22Rv1 (cell line): Measurements from ENCODE around the gene KCNQ1.

Source experiments
- H3K27ac ChIP-seq: fragments of 450-650 bp; 2 replicates; pipeline ENCODE4 v1.5.1; 2017
- ZFX ChIP-seq: fragments of 450-650 bp; IDR thresholded peaks from 2 replicates; pipeline ENCODE4 v1.6.1; 2017; ENCODE audit warnings: antibody characterized with exemption, borderline replicate concordance
- TF ChIP-seq, protein P1 (sequence below): fragments of 450-650 bp; IDR thresholded peaks from 2 replicates; pipeline ENCODE4 v1.5.1; 2017; ENCODE audit warnings: mild to moderate bottlenecking

KCNQ1 gene

GRCh38 chr11:2805388-2806056 lies 360.7 kb downstream of the KCNQ1 start:
- no peak for TF ChIP-seq ZFX
- TF ChIP-seq, protein P1, sequence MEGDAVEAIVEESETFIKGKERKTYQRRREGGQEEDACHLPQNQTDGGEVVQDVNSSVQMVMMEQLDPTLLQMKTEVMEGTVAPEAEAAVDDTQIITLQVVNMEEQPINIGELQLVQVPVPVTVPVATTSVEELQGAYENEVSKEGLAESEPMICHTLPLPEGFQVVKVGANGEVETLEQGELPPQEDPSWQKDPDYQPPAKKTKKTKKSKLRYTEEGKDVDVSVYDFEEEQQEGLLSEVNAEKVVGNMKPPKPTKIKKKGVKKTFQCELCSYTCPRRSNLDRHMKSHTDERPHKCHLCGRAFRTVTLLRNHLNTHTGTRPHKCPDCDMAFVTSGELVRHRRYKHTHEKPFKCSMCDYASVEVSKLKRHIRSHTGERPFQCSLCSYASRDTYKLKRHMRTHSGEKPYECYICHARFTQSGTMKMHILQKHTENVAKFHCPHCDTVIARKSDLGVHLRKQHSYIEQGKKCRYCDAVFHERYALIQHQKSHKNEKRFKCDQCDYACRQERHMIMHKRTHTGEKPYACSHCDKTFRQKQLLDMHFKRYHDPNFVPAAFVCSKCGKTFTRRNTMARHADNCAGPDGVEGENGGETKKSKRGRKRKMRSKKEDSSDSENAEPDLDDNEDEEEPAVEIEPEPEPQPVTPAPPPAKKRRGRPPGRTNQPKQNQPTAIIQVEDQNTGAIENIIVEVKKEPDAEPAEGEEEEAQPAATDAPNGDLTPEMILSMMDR, result no peak
- no peak overlapping the region for H3K27ac ChIP-seq

GRCh38 chr11:2806351-2807024 lies 361.7 kb downstream of the KCNQ1 start:
- H3K27ac ChIP-seq, result no peak overlapping the region
- TF ChIP-seq, protein P1, result no peak
- TF ChIP-seq ZFX, result no peak

DNA sequence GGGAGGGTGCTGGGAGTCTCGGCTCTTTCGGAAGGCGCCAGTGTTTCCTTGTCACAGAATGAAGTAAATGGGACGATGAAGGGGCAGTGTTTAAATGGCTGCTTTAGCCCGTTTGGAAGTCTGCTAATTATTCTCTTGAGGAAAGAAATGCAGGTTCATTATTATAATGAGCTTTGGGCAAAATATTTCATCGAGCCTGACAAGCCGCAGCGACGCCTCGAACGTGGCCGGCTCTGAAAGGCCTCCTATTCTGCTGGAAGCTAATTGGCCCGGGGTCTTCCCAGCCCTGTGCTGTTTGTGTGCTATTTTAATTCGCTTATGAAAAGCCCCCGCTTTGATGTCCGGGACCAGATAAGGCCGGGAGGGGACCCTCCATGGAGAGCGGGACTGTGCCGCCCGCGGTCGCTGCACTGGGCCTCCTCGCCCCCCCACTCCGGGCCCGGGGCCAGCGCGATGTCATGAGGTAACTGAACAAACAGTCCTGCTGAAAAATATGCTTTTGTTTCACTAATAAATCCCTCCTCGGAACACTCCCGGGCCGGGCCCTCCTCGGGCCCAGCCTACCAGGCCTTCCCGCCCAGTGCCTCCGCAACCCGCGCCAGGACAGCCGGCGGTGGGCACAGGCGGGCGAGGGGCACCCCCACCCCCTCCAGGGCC lies 362.3 kb downstream of the KCNQ1 start:
- no peak overlapping the region for H3K27ac ChIP-seq
- TF ChIP-seq, protein P1, result no peak
- no peak for TF ChIP-seq ZFX

DNA sequence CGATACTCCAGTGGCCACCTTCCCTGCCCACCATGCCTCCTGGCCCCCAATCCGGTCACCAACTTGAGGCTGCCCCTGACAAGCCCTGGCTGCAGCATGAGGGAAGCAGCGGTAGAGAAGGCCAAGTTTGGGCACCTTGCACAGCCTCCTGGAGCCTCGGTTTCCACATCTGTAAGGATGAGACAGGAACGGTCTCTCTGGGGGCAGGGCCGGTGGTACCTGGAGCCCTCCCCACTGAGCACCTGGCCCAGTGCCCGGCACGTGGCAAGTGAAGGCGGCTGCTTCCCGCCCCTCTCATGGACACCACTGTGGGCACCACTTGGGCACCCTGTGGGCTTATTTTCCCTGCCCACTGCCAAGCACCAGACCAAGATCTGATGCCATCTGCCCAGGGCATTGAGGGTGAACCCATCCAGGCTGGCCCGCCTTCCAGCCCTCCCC lies 363.0 kb downstream of the KCNQ1 start:
- no peak overlapping the region for H3K27ac ChIP-seq
- TF ChIP-seq, protein P1, result no peak
- TF ChIP-seq ZFX, result no peak

DNA sequence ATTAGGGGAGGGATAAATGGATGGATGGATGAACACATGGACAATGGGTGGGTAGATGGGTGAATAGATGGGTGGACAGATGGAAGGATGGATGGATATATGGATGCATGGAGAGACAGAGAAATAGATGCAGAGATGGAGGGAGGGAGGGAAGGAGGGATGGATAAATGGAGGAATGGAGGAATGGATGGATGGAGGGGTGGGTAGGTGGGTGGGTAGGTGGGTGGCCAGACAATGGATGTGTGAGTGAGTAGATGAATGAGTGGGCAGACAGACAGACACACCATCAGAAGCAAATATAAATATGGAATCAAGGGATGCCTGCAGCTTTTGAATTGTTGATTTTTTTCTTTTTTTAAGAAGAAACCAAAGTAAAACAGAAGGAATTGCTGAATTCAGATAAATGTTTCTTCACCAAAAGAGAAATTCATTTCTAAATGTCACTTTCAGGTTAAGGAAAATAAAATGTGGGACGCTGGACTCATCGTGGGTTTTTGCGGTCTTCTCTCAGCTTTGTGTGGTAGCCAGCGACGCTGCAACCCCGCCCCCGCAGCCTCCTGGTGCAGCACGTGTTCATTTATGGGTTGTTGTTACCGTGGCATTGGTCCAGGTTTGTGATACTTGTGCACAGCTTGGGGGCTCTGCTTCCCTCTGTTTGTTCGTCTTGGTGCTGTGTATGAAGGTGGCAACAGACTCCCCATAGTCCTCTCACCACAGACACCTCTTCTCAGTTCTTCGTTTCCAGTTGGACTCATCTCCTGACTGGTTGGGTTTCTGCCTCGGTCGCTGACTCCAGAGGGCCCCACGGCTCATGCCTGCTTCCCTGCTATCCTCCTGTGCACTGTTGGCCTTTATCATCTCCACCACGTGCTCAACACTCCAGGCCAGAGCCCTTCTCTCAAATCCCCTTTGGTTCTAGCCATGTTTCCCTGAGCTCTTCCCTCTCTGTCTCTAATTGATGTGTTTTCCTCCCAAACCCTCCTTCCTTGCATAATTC lies 364.3 kb downstream of the KCNQ1 start:
- no peak overlapping the region for H3K27ac ChIP-seq
- TF ChIP-seq, protein P1, result no peak
- TF ChIP-seq ZFX, result no peak

GRCh38 chr11:2809854-2810253 lies 365.0 kb downstream of the KCNQ1 start:
- H3K27ac ChIP-seq, result no peak overlapping the region
- TF ChIP-seq ZFX, result no peak
- TF ChIP-seq, protein P1, result no peak
